CD14-positive monocyte (primary cell): Measurements from ENCODE around the gene MFRP. TPM values are rescaled to one million over a fixed set of nuclear protein-coding genes. Genes with fewer than 3 reads are reported as not detected.
A peak's percentile ranks its signal among the peaks of the same experiment; 100 is the strongest.

Source experiments
- DNase-seq, 3 donors: peaks; one replicate each; pipeline ENCODE4 v3.0.0-alpha.2; 2011 to 2022
- H2AFZ ChIP-seq: 2 replicates; pipeline ENCODE4 v1.6.0; 2012; ENCODE audit warnings: mild to moderate bottlenecking, low read depth, low read length, inconsistent platforms; ENCODE audit not compliant: insufficient read depth, poor library complexity, severe bottlenecking
- H3K27ac ChIP-seq, 2 donors: 1 replicate in 1 of 2; 2 replicates in 1 of 2; pipeline ENCODE4 v1.5.1; 2012 to 2013; ENCODE audit warnings: low read length in 2 of 2, control low read depth in 1 of 2, inconsistent platforms in 1 of 2, low read depth in 1 of 2, mild to moderate bottlenecking in 1 of 2
- H3K27me3 ChIP-seq, 2 donors: one replicate each; pipeline versions ENCODE4 v1.6.0 to v1.6.1; 2011 to 2013; ENCODE audit warnings: low read length in 2 of 2; ENCODE audit not compliant: control insufficient read depth in 2 of 2, insufficient read depth in 2 of 2
- H3K36me3 ChIP-seq, 2 donors: replicated peaks in 1 of 2; 1 replicate in 1 of 2; 2 replicates in 1 of 2; pipeline versions ENCODE4 v1.5.1 to v1.6.1; 2012 to 2013; ENCODE audit warnings: low read length in 2 of 2, control low read depth in 1 of 2, inconsistent platforms in 1 of 2, mild to moderate bottlenecking in 1 of 2; ENCODE audit not compliant: insufficient read depth in 2 of 2, control insufficient read depth in 1 of 2
- H3K4me1 ChIP-seq, 2 donors: 1 replicate in 1 of 2; 2 replicates in 1 of 2; pipeline versions ENCODE4 v1.5.1 to v1.6.1; 2012 to 2013; ENCODE audit warnings: low read length in 2 of 2, control low read depth in 1 of 2, inconsistent platforms in 1 of 2, mild to moderate bottlenecking in 1 of 2, moderate library complexity in 1 of 2; ENCODE audit not compliant: insufficient read depth in 2 of 2, control insufficient read depth in 1 of 2
- H3K4me2 ChIP-seq: replicated peaks from 2 replicates; pipeline ENCODE3; 2012; ENCODE audit warnings: low read length, moderate library complexity, mild to moderate bottlenecking; ENCODE audit not compliant: poor library complexity, severe bottlenecking; ENCODE audit errors: extremely low read depth
- H3K4me3 ChIP-seq, 3 experiments: fragments of 200-600 bp in 1 of 3; sonication (generic) in 1 of 3; replicated peaks in 1 of 3; 1 replicate in 2 of 3; 2 replicates in 1 of 3; pipeline ENCODE4 v1.5.1; 2011 to 2013; ENCODE audit warnings: low read length in 3 of 3, mild to moderate bottlenecking in 3 of 3, control low read depth in 2 of 3, low read depth in 2 of 3, inconsistent platforms in 1 of 3, moderate library complexity in 1 of 3
- H3K79me2 ChIP-seq: 2 replicates; pipeline ENCODE4 v1.6.0; 2012; ENCODE audit warnings: mild to moderate bottlenecking, control low read depth, inconsistent platforms, low read length, moderate library complexity; ENCODE audit not compliant: insufficient read depth
- H3K9ac ChIP-seq: 2 replicates; pipeline ENCODE4 v1.6.0; 2017; ENCODE audit warnings: low read length, mild to moderate bottlenecking; ENCODE audit not compliant: insufficient read depth, poor library complexity, severe bottlenecking
- H3K9me3 ChIP-seq, 2 donors: replicated peaks in 1 of 2; 1 replicate in 1 of 2; 2 replicates in 1 of 2; pipeline versions ENCODE4 v1.5.1 to v1.6.1; 2012 to 2013; ENCODE audit warnings: low read length in 2 of 2, control low read depth in 1 of 2; ENCODE audit not compliant: control insufficient read depth in 1 of 2, insufficient read depth in 1 of 2
- H4K20me1 ChIP-seq: 2 replicates; pipeline ENCODE4 v1.6.0; 2012; ENCODE audit warnings: mild to moderate bottlenecking, low read length, control low read depth, moderate library complexity; ENCODE audit not compliant: insufficient read depth
- H3K27ac Mint-ChIP-seq, 7 donors: one replicate each; pipeline ENCODE4 v1.8.0; 2020; ENCODE audit warnings: mild to moderate bottlenecking in 7 of 7, mixed read lengths in 7 of 7, moderate library complexity in 6 of 7, inconsistent platforms in 2 of 7
- H3K27me3 Mint-ChIP-seq, 3 donors: one replicate each; pipeline ENCODE4 v1.8.0; 2021 to 2022; ENCODE audit warnings: low read depth in 3 of 3, mild to moderate bottlenecking in 3 of 3, mixed read lengths in 3 of 3, moderate library complexity in 3 of 3, inconsistent platforms in 1 of 3
- H3K36me3 Mint-ChIP-seq, 2 donors: one replicate each; pipeline ENCODE4 v1.8.0; 2020; ENCODE audit warnings: mixed read lengths in 2 of 2, inconsistent platforms in 1 of 2, mild to moderate bottlenecking in 1 of 2
- H3K4me1 Mint-ChIP-seq: one replicate; pipeline ENCODE4 v1.8.0; 2020; ENCODE audit warnings: mild to moderate bottlenecking, mixed read lengths
- H3K4me3 Mint-ChIP-seq, 2 donors: one replicate each; pipeline ENCODE4 v1.8.0; 2020; ENCODE audit warnings: mild to moderate bottlenecking in 2 of 2, mixed read lengths in 2 of 2, moderate library complexity in 1 of 2
- H3K9me3 Mint-ChIP-seq, 7 donors: one replicate each; pipeline ENCODE4 v1.8.0; 2020 to 2022; ENCODE audit warnings: mixed read lengths in 7 of 7, mild to moderate bottlenecking in 6 of 7, moderate library complexity in 6 of 7, inconsistent platforms in 2 of 7
- WGBS: methylation state at CpG from one replicate; pipeline ENCODE4 v1.1.5; 2013; ENCODE audit warnings: missing lambda C conversion rate; ENCODE audit not compliant: insufficient coverage; 5-methylcytosine and 5-hydroxymethylcytosine counted together
- intact Hi-C, 2 donors: fragments of 100-400 bp; cut with micrococcal nuclease; formaldehyde crosslinking; loops; one replicate each; pipeline versions ENCODE4 v1.15.0 to v1.15.1; 2023
- polyA minus RNA-seq: library from RNA; depleted of rRNA, polyadenylated mRNA; stranded (reverse); fragments of >200 nt; gene quantifications from 2 replicates; pipeline ENCODE4 v1.2.3, GENCODE V29; 2012
- polyA plus RNA-seq, 3 donors: library from polyadenylated mRNA; depleted of rRNA in 1 of 3; unstranded in 2 of 3; stranded (reverse) in 1 of 3; fragments of 300-500 nt in 2 of 3; fragments of >200 nt in 1 of 3; fragmentation: Illumina TruSeq in 2 of 3; gene quantifications; 1 replicate in 2 of 3; 2 replicates in 1 of 3; pipeline ENCODE4 v1.2.3, GENCODE V29; 2012 to 2021
- total RNA-seq, 12 experiments: library from RNA in 1 of 12; stranded (reverse) in 1 of 12; fragments of 120-200 nt in 1 of 12; gene quantifications; one replicate each; pipeline ENCODE4 v1.2.4 and lab custom pipeline; 2013 to 2026; ENCODE audit warnings: mixed read lengths in 6 of 12, inconsistent platforms in 1 of 12
- TF ChIP-seq, protein P1 (sequence below): fragments of 200-600 bp; IDR thresholded peaks from one replicate; pipeline ENCODE4 v1.8.0; 2022; ENCODE audit warnings: antibody characterized with exemption, mild to moderate bottlenecking

The MFRP gene
- total RNA-seq (2013): not detected
- not detected for polyA plus RNA-seq
- polyA minus RNA-seq: not detected in 2 replicates
- total RNA-seq (lab: John Stamatoyannopoulos, UW): 0 to 0.23 (median 0) reads per million in 11 experiments

GRCh38 chr11:119346605-119347004 lies at the start of gene MFRP:
MFRP (minus strand) TSS chr11:119346705; CDS start chr11:119346513, 192 bp downstream.
- H3K9me3 Mint-ChIP-seq: no peaks in the 10 kb centered on the region
- Histone ChIP-seq H3K79me2 (no peaks in the 10 kb centered on the region), H3K9me3 (no peaks in the 10 kb centered on the region), H3K4me1 (no peaks in the 10 kb centered on the region), H3K27ac (no peak within 1 kb of the TSS), H3K27me3 (peaks cover 4 to 25% of the 10 kb centered on the region in 2 donors), H3K4me3 (no peak within 1 kb of the TSS), H2AFZ (no peak within 1 kb of the TSS), H3K9ac (no peak within 1 kb of the TSS), H4K20me1 (no peaks in the 10 kb centered on the region), H3K4me2 (no peak within 1 kb of the TSS), H3K36me3 (no peaks in the 10 kb centered on the region)
- H3K27me3 Mint-ChIP-seq: peaks cover 29 to 54% (median 46%) of the 10 kb centered on the region in 3 donors
- H3K27ac Mint-ChIP-seq: peak within 1 kb of the TSS in 2 of 7 donors; percentile 25 to 46
- WGBS: 49% methylated on average over 2 of the region's 6 CpGs
- intact Hi-C loops: no loop called here
- no peak for DNase-seq
- no peak within 1 kb of the TSS for H3K4me3 Mint-ChIP-seq
- no peaks in the 10 kb centered on the region for H3K4me1 Mint-ChIP-seq
- H3K36me3 Mint-ChIP-seq: no peaks in the 10 kb centered on the region
- TF ChIP-seq, protein P1, sequence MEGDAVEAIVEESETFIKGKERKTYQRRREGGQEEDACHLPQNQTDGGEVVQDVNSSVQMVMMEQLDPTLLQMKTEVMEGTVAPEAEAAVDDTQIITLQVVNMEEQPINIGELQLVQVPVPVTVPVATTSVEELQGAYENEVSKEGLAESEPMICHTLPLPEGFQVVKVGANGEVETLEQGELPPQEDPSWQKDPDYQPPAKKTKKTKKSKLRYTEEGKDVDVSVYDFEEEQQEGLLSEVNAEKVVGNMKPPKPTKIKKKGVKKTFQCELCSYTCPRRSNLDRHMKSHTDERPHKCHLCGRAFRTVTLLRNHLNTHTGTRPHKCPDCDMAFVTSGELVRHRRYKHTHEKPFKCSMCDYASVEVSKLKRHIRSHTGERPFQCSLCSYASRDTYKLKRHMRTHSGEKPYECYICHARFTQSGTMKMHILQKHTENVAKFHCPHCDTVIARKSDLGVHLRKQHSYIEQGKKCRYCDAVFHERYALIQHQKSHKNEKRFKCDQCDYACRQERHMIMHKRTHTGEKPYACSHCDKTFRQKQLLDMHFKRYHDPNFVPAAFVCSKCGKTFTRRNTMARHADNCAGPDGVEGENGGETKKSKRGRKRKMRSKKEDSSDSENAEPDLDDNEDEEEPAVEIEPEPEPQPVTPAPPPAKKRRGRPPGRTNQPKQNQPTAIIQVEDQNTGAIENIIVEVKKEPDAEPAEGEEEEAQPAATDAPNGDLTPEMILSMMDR: no peak

DNA sequence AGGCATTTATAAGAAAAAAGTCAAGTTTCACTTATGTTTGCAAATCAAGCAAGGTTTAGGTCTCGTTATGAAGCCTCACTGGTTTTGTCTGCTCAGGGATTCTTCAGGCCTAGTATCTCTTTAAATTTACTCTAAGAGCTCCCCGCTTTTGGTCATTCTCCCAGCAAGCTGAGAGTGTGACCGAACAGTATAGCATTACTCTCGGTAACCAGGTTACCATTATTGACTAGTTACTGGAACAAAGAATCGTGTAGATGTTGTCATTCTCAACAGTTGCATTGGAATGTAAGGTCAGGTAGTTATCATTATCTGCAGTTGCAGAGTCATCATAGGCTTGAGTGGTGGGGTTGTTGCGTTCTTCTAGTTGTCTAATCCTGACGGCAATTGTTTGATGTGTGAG lies 44.8 kb upstream of the MFRP start:
- H3K27ac ChIP-seq: no peak overlapping the region
- no peaks in the 10 kb centered on the region for H4K20me1 ChIP-seq
- Mint-ChIP-seq H3K9me3 (peaks cover 0 to 2% (median 0%) of the 10 kb centered on the region in 7 donors), H3K4me1 (no peaks in the 10 kb centered on the region), H3K36me3 (no peaks in the 10 kb centered on the region), H3K27ac (no peak overlapping the region), H3K4me3 (no peak overlapping the region), H3K27me3 (peaks cover 9 to 15% (median 11%) of the 10 kb centered on the region in 3 donors)
- H3K27me3 ChIP-seq: peaks cover 0 to under 1% of the 10 kb centered on the region in 2 donors
- H3K79me2 ChIP-seq: no peaks in the 10 kb centered on the region
- no peak overlapping the region for H3K4me3 ChIP-seq
- H3K9me3 ChIP-seq: no peaks in the 10 kb centered on the region
- no peak overlapping the region for H3K4me2 ChIP-seq
- no peaks in the 10 kb centered on the region for H3K4me1 ChIP-seq
- intact Hi-C loops: no loop called here
- DNase-seq: no peak
- H2AFZ ChIP-seq: no peak overlapping the region
- WGBS: 97% methylated on average over 5 of the region's 7 CpGs
- no peaks in the 10 kb centered on the region for H3K36me3 ChIP-seq
- H3K9ac ChIP-seq: no peak overlapping the region
- TF ChIP-seq, protein P1: no peak
